ENCODE results near the gene LHX3. TPM values are rescaled to one million over a fixed set of nuclear protein-coding genes. Genes with fewer than 3 reads are reported as not detected.

LHX3 gene
- total RNA-seq (2022; extraction: Qiagen RNA extraction; ENCODE audit: low read depth), result 0.05 to 0.13 TPM (median 0.09 TPM) in 5 replicates

DNA sequence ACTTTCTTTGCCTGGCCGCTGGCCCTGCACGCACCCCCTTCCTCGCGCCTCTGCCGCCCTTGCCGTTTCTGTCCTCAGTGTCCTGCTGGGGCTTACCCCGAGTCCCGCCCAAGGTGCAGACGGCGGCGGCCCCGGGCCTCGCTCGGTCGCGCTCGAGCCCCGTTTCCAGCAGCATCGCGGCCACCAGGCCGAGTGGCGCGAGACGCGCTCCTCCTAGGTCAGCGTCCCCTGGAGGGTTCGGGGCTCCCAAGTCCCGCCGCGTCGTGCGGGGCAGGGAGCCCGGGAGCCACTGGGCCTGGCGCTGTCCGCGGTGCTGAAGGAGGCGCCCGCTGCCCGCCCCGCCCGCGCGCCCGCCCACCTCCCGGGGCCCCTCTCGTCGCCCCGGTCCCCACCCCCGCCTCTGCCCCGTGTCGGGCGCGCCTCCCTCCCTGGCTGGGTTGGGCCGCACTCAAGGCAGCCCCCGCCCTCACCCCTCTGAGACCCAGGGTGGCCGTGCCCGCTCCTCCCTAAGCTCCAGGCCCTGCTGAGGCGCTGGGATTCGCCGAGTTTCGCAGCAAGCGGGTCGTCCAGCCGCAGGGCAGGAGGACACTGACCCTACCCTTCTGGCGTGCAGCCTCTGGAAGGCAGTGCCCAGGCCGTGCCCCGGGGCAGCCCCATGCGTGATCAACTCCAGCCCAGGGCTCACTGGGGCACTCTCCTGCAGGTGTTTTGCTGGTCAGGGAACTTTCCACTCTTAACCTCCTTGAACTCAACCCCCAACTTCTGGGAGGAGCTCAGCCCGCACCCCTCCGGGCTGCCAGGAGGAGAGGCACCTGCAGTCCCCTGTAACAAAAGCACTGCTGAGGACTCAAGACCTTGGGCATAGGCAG is at the start of gene LHX3:
TSS of gene LHX3 (minus strand) at position 291 of the 869 bp plus-strand sequence. CDS start at position 175, 116 bp downstream.

DNA sequence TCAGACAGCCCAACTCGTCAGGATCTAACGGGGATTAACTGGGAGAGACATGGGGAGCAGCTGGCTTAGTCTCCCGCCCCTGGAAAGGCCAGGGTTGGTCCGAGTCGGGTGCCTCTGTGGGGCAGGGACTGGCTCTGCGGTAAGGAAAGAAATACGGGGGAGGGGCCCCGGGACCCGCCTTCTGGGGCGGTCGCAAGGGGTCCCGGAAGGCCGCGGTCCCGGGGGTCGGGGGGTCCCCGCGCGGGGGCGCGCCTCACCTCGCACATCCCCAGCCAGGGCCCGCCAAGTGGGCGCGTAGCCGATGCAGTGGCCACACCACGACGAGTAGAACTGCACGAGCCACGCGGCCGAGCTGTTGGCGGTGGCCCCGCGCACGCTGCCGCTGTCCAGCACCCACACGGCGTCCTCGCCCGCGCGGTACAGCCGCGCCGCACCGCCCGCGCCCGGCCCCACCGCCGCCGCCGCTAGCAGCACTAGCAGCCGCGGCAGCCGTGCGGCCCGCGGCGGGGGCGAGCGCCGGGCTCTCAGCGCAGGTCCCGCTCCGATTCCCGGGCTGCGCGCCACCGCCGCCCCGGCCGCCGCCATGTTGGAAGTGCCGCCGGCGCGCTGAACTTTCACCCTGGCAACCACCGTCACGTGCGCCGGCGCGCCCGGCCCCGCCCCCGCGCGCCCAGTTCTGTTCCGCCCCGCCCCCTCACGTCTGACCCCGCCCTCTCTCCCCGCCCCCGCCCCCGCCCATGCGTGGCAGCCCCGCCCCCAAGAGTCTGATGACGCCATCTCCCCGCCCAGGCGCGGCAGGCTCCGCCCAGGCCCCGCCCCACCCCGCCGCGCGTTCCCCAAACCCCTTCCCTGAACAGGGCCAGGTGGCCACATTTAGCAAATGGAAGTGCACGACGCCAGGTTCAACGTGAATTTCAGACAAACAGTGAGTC is 40.6 kb upstream of the LHX3 start, which contains the start of gene QSOX2:
TSS of gene QSOX2 (minus strand) at position 594 of the 932 bp plus-strand sequence. CDS start at position 585, 9 bp downstream.

Other genes starting within 250 kb of the LHX3 start
- 27.7 to 39.2 TPM (median 36.4 TPM) in 5 replicates for gene UBAC1, start 243.8 kb downstream of the LHX3 start, total RNA-seq (2022; extraction: Qiagen RNA extraction; ENCODE audit: low read depth)
- 23.6 to 33.2 TPM (median 31.2 TPM) in 5 replicates for gene NACC2, start 109.8 kb downstream of the LHX3 start, total RNA-seq (2022; extraction: Qiagen RNA extraction; ENCODE audit: low read depth)
- gene TMEM250, start 86.3 kb downstream of the LHX3 start, total RNA-seq (2022; extraction: Qiagen RNA extraction; ENCODE audit: low read depth), result 33.6 to 49.9 TPM (median 45.5 TPM) in 5 replicates
- 25.7 to 31.0 TPM (median 29.4 TPM) in 5 replicates for gene QSOX2, start 40.7 kb upstream of the LHX3 start, total RNA-seq (2022; extraction: Qiagen RNA extraction; ENCODE audit: low read depth)
- 0.01 TPM in 1 of 5 replicates, not detected in the others for gene CCDC187, start 99.0 kb upstream of the LHX3 start, total RNA-seq (2022; extraction: Qiagen RNA extraction; ENCODE audit: low read depth)
- gene GPSM1, start 122.4 kb upstream of the LHX3 start, total RNA-seq (2022; extraction: Qiagen RNA extraction; ENCODE audit: low read depth), result 8.4 to 12.4 TPM (median 10.7 TPM) in 5 replicates
- gene DNLZ, start 158.6 kb upstream of the LHX3 start, total RNA-seq (2022; extraction: Qiagen RNA extraction; ENCODE audit: low read depth), result 19.0 to 36.9 TPM (median 31.0 TPM) in 5 replicates
- gene CARD9, start 168.5 kb upstream of the LHX3 start, total RNA-seq (2022; extraction: Qiagen RNA extraction; ENCODE audit: low read depth), result 0.64 to 2.6 TPM (median 1.1 TPM) in 5 replicates
- gene SNAPC4, start 195.0 kb upstream of the LHX3 start, total RNA-seq (2022; extraction: Qiagen RNA extraction; ENCODE audit: low read depth), result 11.7 to 14.7 TPM (median 12.9 TPM) in 5 replicates
- gene ENTR1, start 205.5 kb upstream of the LHX3 start, total RNA-seq (2022; extraction: Qiagen RNA extraction; ENCODE audit: low read depth), result 65.0 to 82.7 TPM (median 79.3 TPM) in 5 replicates
- 77.4 to 96.9 TPM (median 81.7 TPM) in 5 replicates for gene PMPCA, start 205.5 kb upstream of the LHX3 start, total RNA-seq (2022; extraction: Qiagen RNA extraction; ENCODE audit: low read depth)
- 12.1 to 20.4 TPM (median 17.7 TPM) in 5 replicates for gene INPP5E, start 234.7 kb upstream of the LHX3 start, total RNA-seq (2022; extraction: Qiagen RNA extraction; ENCODE audit: low read depth)

Measured in A549 treated with DMSO at 1 μM for 4 hours (cell line).